GM21786 (cell line): ENCODE data around the gene NR1H4.
"Not testable (repeated sequence)": the region's sequence is repeated elsewhere in the genome, so short reads cannot be mapped to it uniquely, and the experiment has no call there.

Source experiments
- ATAC-seq: cut with Tn5 transposase; IDR thresholded peaks from one replicate; pipeline ENCODE4 v1.9.1; 2021; ENCODE audit not compliant: unreplicated experiment

Gene NR1H4

DNA sequence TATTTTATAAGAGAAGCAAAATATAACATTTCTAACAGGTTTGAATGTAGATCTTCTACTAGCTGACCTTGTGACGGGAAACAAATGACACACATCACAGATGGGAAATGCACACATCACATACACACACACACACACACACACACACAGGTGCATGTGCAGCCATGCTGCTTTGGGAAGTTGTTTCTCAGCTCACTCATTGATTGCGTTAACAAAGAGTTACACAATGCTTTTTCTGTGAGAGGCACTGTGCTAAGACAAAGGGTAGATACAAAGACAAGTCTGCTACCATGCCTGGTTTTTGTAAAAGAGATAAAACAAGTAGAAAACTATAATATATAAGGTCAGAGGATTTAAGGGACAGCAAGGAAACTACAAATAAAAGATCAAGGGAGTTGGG, 1.3 kb upstream of the NR1H4 start:
- no peak for ATAC-seq

DNA sequence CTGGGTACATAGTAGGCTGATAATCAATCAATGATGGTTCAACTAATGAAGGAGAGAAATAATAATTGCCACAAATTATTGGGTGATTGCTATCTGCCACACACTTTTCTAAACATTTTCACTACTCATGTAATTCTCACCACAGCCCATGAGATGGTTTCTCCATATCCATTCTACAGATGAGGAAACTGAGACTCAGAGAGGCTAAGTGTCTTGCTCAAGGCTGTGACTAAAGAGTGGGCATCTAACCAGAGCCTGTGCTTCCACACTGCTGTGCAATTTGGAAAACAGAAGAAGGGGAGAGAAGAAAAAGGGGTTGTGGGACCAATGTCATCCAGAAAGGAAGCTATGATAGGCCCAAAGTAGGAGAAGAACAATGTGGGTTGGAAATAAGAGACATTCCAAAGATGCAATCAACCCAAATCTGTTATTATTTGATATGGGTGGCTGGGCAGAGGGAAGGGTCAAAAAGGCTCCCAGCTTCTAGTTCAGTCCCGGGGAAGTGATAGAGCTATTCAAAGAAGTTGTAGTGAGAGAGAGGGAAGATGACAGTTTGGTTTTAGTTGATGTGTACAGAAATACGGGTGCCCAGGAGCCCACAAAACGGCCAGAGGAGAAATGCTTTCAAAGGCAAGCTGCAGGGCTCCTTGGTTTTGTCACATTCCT, 483 bp upstream of the NR1H4 start:
- ATAC-seq: no peak

DNA sequence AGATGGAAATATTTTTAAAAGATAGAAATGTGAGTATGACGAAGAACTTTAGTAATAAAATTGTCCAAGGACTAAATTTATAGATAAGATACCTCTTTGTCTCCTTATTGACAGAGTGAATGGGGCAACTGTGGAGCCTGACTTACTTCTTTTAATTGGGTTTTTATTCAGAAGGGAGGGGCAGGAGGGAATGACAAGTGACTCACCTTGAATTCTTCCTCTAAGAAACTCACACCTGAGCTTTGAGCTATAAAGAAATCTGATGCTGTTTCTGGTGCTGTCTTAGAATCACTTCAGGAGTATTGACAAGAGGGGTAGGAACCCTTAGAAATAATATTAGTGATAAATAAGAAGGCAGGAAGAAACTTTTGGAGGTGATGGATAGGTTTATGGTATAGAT, 951 bp downstream of the NR1H4 start:
- no peak for ATAC-seq

DNA sequence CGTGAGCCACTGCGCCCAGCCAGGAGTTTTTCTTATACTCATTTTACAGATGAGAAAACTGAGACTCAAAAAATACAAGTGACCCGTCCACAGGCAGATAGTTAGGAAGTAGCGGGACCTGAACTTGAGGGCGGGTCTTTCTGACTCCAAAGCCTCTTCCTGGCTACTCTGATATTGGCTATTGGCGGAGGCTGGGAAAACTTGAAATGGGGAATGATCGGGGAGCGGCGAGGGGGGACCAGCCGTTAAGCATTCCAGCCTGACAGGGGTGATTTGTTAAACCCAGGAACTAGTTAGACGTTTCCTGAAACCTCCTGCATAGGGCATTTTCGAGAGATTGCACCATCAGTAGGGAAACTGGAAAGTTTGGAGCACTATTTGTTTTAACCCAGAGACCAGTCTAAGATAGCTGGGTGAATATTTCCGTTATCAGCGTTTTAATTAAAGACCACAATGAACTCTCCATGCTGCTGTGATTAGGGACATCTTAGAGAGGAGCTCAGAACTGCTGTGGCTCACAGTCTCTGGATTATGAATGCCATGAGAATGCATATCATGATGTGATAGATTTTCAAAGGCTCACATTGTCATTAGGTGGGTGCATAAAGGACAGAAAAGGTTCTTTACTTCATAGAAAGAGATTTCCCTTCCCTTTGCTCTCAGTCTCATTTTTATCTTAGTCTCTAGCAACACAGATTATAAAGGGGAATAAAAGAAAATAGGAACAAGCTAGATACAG, 2.5 kb downstream of the NR1H4 start:
- ATAC-seq: no peak

DNA sequence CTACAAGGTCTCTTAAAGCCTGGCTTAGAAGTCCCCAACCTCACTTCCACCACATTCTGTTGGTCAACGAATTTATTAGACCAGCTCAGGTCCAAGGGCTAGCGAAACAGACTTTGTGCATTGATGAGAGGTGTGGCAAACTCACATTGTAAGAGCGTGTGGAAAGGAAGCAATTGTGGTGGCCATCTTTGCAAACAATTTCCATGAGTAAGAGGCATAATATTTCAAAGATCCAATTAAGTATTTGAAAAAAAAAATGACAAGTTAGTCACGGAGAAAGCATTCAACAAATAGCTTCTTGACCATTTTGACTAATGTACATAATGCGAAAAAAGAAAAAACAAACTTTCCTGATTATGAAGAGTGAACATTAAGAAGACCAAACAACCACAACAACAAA, 7.4 kb downstream of the NR1H4 start:
- no peak for ATAC-seq

DNA sequence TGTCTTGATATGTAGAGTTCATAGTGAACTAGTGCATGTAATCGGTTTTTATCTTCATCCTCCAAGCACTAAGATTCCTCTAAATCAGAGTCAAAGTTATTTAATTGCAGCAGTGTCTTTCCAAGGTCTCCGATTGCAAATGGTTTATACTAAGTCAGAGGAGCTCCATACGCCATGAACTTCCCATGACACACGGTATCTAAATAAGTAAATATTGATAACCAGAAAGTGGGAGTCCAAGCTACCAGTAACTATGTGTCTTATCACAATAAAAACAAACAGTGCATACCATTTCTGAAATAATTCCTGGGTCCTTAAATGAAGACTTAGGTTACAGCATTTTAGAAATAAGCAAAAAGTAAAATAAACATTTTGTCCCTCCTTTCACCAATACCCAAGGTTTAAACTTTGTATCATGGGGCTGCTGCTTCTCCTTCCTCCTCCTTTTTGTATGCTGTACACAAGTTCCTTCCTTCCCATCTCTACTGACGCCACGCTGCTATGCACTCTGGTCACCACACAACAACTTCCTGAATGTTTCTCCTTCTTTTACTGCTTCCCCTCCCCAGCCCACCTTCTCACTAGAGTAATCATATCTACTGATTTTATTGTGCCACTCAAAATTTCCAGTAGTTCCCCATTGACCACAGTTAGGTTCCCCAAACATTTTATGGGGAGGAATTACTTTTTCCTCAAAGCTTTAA, 10.7 kb downstream of the NR1H4 start:
- no peak for ATAC-seq

DNA sequence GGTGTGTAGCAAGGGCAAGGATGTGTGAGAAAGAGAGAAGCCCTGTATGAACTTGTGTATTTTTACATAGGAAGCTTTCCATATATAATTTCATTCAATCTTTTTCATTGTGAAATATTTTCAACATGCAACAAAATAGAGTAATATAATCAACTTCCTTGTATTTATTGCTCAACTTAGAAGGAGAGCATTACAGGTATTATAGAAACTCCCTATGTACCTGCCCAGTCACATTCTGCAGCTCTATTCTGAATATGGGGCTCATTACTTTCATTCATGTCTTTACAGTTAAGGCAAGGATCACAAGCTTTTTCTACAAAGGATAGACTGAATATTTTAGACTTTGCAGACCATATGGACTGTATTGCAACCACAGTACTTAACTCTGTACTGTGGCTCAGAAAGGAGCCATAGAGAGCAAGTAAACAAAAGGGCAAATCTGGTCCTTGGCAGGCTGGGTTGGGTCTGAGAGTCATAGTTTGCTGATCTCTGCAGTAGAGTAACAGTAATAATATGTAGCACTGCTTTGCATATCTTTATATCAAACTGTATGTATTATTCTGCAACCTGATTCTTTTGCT, 11.3 kb downstream of the NR1H4 start:
- ATAC-seq: no peak

DNA sequence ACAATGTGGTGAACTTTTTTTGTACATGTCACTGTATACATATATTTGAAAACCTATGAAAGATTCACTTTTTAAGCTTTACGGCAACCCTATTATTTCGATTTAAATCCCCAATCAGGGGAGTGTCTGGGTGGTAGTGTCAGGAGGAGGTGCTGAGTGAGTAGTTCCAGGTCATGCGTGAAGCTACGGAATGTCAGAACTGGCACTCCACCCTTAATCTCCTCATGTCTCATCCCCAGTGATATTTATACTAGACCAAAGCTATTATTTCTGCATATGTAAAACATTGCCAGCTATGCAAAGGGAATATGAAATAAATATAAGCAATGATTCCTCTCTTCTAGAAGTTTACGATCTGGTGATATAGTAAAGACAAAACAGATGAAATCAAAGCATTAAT, 12.3 kb downstream of the NR1H4 start:
- ATAC-seq: no peak

DNA sequence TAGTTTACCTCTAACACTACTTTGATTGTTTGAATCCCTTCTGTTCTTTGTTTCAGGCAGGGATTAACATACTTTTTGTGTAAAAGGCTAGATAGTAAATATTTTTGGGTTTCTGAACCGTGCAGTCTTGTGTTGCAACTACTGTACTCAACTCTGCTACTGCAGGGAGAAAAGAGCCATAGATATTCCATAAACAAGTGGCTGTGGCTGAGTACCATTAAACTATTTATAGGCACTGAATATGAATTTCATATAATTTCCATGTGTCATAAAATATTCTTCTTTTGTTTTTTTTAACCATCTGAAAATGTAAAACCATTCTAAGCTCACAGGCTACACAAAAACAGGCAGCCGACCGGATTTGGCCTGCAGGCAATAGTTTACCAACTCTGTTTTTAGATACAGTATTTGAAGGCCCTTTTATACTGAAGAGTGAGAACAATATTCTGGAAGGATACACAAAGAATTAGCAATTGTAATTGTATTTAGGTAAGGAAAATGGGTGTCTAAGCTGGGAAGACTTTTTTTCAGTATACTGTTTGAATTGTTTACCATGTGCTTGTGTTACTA, 15.7 kb downstream of the NR1H4 start:
- ATAC-seq: no peak

DNA sequence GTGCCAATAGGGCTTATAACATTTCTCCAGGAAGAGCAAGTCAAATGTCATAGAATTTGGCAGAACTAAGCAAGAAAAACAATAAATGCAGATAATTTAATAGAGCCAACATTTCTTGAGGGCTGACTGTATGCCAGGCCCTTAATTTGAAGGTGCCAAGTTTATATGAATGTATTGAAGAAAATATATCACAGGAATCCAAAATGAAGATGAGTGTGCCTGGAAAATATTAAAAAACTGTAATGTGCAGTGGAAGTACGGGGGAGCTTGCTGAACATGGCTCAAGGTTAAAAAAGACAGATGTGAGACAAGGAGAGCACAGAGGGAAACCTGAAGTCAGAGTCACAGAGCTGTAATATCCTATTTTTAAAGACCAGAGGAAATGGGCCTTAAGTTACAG, 16.4 kb downstream of the NR1H4 start:
- no peak for ATAC-seq

DNA sequence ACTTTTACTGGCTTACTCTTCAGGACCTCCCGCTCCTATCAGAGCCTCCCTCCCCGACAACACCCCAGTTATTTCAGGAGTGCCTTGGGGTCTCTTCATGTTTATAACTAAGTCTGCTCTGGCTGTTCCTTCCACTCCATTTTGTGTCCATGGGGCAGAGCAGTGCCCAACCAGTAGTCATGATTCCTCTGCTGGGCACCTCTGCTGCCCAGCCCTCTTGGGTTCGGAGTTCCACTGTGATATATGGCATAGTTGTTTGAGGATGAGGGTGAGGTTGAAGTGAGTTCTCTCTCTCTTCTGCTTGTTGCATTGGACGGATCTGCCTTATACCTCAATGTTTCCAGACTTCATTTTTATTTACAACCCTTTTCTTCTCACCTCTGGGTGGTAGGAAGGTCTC, 17.4 kb downstream of the NR1H4 start:
- ATAC-seq: no peak

DNA sequence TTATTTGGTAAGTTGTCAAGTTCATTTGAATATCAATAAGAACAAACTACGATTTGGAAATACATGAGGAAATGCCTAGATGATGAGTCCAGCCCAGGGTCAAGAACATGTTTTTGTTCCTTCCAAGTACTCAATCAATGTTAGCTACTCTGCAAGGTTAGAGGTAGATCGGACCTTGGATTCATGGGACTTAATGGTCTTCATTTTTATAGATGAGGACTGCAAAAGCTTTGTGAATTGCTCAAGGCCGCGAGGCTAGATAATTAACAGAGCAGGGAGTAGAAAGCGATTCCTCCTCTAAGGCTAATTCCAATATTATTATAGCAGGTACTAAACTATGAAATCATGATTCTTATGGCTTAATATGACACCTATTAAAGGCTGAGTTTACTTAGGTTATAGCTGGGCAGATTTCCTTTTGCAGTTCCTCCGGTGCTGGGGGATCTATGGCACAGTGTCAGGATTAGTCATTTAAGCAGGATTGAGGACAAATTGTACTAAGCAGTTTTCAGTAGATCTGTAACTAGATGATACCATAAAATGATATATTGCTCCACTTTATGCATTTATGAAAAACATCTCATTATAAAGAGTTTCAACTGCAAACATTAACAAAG, 19.8 kb downstream of the NR1H4 start:
- ATAC-seq: no peak

DNA sequence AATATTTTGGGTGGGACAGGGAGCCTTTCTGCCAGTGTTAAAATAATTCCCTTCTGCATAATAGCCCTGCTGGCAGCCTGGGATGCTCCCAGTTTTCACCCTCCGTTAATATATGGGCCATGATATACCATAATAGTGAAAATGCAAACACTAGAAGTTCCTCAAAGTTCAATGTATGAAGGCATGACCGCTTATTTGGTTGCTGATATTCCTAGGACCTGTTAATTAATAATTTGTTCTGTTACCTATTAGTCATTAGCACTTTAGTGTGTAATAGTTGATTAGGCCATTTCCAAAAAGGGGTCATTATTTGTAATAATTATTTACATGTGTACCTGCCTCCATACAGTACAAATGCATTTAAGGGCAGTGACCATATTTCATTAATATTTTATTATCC, 20.4 kb downstream of the NR1H4 start:
- ATAC-seq: no peak

DNA sequence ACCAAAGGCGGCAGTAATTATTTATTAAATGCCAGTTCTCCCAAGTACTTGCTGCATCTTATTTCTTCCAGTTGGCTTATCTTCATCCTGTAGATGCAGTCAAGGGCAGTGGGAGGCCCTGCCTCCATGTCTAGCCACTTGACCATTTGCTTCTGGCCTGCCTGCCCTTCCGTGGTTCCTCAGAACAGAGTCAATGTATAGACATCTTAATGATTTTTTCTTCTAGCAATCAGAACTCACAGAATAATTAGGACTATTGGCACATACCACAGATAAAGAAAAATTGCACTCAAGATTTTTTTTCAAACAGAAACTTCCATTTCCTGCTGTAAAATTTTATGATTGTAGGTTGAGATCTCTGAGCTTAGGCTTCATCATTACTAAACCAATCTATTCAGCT, 20.9 kb downstream of the NR1H4 start:
- ATAC-seq: no peak

DNA sequence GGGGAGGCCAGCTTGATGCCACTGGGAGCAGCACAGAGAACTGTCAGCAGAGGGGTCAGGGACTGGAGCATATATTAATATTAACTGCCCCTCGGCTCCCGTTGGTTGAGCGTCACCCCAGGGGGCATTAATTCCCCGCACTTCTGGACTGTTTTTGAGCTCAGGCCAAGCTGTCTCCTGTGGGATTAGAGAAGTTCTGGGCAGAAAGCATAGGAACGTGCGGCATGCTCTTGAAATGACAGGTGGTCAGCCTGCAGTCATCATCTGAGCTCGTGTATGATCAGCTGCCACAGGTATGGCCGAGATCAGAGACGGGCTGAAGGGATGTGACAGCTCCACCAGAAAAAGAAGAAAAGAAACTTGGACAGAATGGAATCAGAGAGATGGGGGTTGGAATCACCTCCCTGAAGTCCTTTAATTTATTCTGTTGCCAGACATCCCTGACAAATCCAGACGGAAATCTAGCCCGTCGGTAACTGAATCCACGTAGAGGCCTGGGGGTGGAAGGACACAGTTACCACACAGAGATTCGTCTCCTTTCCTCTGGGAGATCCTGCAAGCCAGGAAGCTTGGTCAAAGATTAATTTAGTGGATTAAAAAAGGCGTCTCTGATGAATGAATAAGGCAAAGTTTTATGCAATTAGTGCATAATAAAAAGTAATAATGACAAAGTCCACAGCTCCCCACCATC, 23.6 kb downstream of the NR1H4 start:
- no peak for ATAC-seq

DNA sequence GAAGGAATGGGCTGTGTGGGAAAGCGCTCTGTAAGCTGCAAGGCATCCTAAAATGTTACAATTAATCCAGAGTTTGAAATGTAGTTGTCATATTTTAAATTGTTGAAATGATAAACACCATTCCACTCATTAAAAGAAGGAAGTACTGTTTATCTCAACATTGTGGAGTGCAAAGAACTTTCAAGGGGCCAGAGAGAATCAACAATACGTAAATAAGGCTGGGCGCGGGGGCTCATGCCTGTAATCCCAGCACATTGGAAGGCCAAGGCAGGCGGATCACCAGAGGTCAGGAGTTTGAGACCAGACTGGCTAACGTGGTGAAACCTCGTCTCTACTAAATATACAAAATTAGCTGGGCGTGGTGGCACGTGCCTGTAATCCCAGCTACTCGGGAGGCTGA, 24.5 kb downstream of the NR1H4 start:
- ATAC-seq: no peak

DNA sequence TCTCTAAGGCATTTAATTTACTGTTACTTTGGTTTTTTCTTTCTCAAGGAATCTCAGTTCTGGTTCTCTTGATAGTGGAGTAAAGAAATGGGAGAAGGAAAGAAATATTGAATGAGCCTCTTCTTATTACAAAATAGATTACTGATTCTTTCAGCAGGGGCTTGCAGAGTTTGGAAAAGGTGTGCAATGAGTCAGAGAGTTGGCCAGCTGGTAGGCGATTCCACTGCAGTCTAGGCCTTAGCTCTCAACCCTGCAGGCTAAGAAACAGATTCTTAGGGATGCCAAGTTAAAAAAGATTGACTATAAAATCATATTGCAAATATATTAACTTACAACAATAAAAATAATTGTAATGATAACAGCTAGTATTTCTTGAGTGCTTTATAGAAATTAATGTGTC, 25.8 kb downstream of the NR1H4 start:
- ATAC-seq: no peak

DNA sequence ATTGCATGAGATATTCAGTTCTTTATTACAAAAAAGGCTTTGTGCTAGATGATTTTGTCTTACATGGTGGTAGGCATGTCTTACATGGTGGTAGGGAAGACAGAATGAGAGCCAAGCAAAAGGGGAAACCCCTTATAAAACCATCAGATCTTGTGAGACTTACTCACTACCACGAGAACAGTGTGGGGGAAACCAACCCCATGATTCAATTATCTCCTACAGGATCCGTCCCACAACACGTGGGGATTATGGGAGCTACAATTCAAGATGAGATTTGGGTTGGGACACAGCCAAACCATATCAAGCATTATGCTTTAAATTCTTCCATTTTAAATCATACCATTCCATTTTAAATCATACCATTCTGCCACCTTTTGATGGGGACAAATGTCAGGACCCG, 29.1 kb downstream of the NR1H4 start:
- not testable (repeated sequence) for ATAC-seq

DNA sequence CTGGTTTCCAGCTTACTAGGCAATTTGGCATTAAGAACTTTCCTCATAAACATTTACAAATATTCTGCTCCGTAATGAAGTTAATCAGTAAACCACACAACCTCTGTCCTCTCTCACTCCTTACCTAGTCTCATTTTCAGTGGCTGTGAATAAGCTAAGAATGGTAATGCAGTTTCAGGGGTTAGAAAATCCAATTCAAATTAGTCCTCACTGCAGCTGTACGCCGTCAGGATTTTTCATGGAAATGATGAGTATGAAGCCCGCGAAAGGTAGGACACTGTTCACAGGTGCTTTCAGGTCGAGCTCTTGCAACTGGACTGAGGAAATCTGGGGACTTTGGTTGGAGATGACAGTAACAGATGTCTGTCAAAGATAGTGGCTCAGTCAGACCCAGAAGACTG, 29.6 kb downstream of the NR1H4 start:
- ATAC-seq: no peak

DNA sequence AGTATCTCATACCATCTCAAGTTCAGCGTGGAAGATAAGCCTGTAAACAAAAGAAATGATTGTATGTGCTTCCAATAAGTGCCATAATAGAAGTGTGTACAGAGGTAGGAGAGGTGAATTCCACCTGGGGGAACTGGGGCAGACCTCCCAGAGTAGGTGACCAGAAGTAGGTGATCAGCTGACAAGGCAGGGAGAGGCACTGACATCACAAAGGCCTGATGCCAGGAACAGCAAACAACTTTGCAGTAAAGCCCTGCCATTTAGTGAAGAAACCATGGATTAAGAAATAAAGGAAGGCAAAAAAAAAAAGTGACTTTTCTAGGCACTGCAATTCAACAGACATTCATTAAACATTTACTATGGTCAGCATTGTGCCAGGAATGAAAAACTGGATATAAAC, 31.1 kb downstream of the NR1H4 start:
- ATAC-seq: no peak

DNA sequence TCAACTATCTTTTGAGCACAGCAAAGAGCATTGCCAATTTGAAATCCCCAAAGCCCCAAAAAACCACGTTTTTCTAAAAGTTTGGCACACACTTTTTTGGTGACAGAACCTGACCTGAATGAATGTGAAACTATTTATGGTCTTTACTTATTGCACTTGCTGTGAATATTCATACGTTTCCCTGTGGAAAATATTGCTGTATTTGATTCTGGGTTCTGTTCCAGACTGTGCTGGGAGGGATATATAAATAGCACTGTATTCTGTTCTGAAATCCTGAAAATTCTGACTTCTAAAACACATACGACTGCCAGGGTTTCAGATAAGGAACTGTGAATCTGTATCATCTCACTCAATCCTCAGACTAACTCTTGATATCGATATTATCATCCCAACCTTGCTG, 35.1 kb downstream of the NR1H4 start:
- ATAC-seq: no peak
